Stimulated activated CD4-positive, alpha-beta T cell treated with anti-CD3 and anti-CD28 coated beads, Interleukin-2, amount 100 ng/mL, for 48 hours (primary cell): ENCODE results near the gene RNF225.
"Not testable (repeated sequence)": the region's sequence is repeated elsewhere in the genome, so short reads cannot be mapped to it uniquely, and the experiment has no call there.

Experiments used
- DNase-seq, 2 donors: peaks; one replicate each; pipeline ENCODE4 v3.0.0-alpha.2; 2020

The RNF225 gene

DNA sequence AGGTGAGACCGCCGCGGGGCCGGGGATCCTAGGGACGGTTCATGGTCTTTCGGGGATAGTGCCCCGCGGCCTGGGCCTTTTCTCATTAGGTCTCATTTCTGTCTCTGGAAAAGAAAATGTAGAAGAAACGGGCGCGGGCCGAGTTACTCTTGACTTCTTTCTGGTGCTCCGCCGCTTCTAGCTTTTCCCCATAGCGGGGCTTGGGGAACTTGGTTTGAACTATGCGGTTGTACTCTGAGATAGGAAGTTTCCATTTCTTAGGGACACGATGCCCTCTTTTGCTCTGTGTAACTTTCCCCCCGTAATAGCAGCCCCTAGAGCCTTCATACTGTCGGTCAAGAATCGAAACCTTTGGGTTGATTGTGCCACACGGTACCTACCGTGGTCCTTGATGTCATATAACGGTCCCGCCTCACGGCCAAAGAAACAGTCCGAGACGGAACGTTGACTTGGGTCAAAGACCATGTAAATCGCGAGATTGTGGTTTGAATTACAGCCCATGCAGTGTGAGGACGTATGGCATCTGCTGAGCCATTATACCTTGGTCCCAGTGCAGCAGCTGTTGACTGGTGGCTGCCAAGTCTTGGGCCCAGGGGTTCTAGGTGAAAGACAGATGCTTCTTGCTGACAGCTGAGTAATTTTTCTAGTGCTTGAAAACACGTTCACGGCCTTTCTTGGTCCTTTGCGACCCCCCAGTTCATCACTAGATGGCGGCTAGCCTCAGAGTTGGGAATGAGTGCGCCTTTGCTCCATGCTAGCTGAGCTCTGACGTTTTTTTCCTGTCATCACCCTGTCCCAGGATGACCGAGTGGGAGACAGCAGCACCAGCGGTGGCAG lies 7.9 kb upstream of the RNF225 start:
- no peak for DNase-seq

DNA sequence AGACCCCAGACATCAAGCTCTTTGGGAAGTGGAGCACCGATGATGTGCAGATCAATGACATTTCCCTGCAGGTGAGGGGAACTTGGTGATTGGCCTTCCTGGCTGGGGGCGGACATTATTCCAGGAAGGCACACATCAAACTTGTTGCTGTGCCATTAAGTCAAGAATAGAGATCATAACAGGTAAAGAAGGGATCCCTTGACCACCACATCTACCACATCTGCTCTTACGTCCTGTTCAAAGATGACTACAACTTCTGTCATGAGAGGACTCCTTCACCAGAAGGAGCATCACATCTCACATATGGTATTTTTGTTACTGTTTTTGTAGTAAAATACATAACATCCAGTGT lies 7.3 kb upstream of the RNF225 start:
- DNase-seq = no peak

DNA sequence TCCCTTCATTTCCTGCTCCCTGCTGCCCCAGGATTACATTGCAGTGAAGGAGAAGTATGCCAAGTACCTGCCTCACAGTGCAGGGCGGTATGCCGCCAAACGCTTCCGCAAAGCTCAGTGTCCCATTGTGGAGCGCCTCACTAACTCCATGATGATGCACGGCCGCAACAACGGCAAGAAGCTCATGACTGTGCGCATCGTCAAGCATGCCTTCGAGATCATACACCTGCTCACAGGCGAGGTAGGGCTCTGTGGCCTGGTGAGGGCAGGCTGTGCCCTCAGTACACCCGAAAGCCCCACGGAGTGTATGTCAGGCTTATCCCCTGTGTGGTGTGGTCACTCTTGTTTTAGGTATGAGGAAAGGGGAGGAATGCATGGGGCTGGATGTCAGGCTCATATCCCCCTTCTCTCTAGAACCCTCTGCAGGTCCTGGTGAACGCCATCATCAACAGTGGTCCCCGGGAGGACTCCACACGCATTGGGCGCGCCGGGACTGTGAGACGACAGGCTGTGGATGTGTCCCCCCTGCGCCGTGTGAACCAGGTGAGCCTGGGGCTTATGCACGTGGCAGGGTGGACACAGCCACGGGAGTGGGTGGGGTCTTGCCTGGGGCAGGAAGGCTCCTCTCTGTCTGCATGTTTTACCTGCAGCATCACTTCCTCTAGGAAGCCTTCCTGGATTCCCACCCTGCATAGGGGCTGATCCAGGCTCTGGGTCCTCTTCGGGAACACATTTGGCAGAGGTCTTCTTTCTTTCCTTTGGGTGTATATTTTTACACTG lies 2.3 kb upstream of the RNF225 start:
- no peak for DNase-seq

DNA sequence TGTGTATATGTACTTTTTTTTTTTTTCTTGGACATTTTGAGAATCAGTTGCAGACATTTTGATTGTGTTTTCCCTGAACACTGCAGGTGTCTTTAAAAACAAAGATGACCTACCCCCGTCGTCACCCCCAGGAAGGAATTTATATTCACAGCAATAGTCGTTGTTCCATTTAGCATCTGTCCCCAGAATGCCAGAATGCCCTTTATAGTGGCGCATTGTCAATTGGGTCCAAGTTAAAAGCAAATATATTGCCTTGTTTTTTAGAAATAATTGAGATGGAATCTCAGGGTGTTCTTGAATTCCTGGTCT lies 1.8 kb upstream of the RNF225 start:
- no peak for DNase-seq

DNA sequence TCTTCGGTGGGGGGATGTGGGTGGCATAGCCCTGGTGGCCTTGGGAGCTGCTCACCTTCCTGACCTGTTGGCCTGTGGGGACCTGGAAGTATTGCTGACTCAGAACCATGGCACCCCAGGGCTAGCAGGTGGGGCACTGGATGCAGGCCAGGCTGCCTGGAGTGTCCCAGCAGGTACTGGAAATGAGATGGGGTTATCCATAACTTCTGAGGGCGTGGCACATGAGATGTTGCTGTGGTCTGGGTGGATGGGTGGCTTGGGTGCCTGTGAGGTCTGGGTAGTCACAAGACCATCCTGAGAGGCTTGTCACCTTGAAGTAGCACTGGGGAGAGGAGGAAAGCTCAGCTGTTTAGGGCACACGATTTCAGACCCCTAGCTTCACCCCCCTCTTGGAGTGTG lies 636 bp upstream of the RNF225 start:
- no peak for DNase-seq

DNA sequence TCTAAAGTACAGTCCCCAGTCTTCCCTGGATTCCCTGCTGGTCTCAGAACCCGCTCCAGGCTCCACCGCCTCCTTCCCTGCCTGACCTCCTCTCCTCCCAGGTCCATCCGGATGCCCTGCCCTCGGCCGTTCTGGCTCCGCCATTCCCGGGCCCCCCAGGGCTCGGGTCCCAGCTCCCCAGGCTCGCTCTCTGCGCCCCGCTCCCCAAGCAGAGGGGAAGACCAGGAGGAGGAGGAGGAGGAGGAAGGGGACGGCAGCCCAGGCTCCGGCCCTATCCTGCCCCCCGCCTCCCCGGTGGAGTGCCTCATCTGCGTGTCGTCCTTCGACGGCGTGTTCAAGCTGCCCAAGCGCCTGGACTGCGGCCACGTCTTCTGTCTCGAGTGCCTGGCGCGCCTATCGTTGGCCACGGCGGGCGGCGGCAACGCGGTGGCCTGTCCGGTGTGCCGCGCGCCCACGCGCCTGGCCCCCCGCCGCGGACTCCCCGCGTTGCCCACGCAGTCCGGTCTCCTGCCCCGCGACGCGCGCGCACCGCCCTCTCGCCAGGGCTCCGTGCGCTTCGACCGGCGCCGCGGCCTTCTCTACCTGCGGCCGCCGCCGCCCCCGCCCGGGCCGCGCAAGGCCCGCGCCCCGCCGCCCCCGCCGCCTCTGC lies 647 bp downstream of the RNF225 start:
- DNase-seq = no peak

DNA sequence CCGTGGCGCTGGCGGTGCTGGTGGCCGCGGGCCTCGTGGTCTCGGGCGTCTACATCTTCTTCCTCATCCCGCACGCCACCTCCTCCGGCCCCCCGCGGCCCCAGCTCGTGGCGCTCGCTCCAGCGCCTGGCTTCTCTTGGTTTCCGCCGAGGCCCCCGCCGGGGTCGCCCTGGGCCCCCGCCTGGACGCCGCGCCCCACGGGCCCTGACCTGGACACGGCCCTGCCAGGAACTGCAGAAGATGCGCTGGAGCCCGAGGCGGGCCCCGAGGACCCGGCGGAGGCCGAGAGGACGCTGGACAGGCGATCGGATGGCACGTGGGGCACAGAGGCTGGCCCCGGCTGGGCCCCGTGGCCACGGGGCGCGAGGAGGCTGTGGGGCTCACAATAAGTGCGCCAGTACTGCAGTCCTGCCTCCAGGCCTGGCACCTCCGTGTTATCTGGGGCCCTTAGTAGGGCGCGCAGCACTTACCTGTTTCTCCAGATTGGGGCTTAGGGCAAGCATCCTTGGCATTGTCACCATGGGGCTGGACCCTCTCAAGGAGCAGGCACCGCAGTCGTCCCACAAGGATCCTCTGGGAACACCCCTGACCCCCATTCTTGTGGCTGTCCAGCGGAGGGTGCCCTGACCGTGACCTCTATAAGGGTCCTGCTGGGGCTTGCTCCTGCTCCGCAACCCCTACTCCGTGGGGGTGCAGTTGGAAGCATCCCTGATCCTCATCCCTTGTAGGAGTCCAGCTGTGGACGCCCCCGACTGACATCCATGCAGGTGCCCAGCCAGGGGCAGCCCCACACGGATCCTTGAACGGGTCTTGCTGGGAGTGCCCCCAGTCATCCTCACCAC lies 1.5 kb downstream of the RNF225 start:
- DNase-seq = no peak

DNA sequence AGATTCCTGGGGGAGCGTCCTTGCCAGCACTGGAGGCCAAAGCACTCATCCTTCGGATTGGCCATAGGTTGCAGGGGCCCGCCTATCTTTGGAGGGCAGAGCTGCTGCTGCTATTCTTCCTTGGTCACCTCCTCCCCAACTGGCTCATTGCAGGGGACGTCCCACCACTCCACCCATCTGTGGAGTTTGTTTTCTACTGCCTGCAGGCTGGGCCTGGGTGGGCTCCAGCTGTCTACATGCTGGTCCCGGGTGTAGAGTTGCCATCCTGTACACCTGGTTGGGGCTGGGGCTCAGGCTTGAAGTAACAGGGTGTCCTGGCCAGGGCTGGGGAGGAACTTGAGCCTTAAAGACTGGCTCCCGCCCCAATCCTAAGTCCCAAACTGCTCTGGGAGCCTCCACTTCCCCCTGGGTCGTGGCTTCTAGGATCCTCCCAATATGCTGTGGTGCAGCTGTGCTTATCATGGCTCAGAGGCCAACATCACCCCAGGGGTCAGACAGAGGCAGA lies 2.1 kb downstream of the RNF225 start:
- no peak for DNase-seq

DNA sequence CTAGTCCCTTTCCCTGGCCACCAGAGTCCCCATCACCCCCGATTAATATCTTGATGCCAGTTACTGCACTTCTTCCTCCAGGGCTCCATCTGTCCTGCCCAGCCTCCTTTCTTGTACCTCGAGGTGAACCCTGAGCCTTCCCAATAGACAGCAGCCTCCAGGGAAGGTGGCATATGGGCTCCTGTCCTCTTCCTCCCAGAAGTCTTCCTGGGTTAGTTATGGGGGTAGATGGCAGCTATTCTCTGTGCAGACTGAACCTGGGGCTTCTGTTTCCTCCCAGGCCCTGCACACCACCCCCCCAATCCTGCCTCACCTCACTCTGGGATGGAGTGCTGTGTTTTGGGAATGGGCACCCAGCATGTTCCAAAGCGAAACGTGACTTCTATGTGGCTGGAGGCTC lies 2.6 kb downstream of the RNF225 start:
- no peak for DNase-seq

DNA sequence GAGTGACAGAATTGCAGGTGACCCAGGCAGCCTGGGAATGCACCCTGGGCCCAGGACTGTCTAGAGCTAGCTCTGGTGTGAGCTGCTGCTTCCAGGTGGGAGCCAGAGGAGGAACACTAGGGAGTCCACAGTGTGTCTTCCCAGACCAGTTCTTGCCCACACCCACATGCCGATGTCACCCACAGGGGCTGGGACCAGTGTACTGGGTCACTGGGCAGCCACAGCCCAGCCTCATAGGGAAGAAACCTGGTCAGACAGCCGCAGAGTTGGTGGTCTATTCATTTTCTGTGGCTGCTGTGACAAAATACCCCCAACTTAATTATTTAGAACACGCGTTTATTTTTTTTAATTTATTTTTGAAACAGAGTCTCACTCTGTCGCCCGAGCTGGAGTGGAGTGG lies 3.1 kb downstream of the RNF225 start:
- no peak for DNase-seq

DNA sequence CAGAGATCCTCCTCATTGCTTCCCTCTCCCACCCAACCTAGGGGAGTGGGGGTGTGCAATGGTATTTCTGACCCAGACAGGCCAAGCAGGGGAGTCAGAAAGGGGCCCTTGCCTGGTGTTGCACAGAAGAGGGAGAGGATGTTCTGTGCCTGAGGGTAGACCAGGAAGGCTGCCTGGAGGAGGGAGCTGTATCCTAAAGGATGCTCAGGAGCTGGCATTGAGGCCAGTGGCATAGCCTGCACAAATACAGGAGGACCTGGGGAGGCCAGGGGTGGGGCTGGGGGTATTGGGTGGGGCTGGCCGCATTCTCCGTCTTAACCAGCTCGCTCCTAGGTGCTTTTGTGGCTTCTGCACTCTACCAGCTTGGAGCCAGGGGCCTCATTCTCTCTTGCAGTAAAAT lies 4.4 kb downstream of the RNF225 start:
- DNase-seq = no peak

DNA sequence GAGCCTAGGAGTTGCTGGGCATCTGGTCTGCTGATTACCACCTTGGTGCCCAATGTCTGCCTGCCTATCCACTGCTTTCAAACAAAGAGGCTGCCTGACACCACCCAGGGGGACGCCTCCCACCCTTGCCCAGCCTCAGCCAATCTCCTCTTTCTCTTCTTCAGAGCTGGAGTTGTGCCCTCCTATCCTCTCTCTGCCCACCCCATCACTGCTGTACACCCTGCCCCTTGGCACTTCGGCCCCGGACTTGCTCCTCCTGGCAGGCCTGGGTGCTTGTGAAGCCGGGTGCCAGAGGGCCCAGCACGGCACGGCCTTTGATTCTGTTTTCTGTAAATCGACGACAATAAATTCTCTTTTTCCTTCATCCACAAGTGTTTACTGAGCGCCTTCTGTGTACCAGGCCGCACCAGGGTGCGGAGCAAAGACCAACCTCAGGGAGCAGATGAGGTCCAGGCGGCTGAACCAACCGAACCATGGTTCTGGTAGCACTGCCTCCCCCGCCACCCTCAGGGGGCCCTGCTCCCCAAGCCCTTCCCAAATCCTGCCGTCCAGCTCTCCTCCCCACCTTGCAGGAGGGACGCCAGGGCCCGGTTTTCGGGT lies 5.0 kb downstream of the RNF225 start:
- DNase-seq = no peak

DNA sequence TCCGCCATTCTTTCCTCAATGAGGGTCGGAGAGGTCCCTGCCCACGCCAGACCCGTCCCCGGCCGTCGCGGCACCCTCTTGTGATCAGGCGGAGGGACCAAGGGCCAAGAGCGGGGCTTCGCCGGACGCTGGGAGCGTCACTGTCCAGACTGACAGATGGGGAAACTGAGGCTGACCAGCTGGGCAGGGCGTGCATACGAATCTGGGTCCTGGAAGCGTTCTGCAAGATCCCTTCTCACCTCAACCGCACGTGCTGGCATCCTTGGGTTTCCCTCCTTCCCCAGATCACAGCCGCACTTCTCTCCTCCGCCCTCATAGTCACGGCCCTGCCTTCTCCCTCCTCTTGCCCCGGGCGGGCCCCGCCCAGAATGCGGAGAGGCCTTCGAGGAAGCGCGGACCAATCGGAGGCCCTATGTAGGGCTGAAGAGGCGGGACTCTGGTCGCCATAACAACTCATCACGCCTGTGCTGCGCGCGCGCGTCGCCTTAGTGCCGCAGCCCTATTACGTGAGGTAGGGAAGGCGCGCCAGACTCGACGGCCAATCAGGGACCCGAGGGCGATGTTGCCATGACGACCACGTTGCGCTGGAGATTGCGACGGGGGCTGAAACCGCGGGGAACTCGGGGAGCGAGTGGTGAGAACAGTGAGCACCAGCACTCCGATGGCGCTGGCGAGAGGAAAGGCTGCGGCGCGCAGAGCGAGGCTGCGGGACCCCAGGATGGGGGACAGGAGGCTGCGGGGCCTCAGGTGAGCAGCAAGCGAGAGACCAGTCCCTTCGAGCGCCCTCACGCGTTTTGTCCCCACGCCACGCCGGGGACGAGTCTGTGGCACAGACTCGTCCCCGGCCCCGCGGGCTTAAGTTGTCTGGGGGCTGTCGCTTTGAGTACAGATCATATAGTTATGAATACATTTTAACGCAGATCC lies 5.7 kb downstream of the RNF225 start:
- DNase-seq = peak; percentile 98 to 99

DNA sequence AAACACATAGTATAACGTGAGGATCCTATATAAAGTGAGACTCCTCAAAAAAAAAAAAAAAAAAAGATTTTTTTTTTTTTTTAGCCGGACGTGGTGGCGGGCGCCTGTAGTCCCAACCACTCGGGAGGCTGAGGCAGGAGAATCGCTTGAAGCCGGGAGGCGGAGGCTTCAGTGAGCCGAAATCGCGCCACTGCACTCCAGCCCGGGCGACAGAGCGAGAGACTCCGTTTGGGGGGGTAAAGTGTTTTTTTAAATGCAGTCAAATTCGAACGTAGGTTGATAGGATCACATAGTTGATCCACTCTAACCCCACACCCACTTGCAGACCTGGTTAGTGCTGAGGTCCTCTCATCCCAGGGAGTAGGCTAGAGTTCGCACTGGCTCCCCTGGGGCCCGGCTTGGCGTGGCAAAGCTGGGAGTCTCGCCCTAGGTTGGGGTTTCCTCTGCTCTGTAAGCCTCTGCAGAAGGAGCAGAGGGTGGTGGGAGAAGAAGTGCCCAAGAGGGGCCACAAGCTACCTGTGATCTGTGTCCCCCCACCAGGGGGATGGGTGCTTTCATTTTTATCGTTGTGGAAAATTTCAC lies 6.5 kb downstream of the RNF225 start:
- no peak for DNase-seq

DNA sequence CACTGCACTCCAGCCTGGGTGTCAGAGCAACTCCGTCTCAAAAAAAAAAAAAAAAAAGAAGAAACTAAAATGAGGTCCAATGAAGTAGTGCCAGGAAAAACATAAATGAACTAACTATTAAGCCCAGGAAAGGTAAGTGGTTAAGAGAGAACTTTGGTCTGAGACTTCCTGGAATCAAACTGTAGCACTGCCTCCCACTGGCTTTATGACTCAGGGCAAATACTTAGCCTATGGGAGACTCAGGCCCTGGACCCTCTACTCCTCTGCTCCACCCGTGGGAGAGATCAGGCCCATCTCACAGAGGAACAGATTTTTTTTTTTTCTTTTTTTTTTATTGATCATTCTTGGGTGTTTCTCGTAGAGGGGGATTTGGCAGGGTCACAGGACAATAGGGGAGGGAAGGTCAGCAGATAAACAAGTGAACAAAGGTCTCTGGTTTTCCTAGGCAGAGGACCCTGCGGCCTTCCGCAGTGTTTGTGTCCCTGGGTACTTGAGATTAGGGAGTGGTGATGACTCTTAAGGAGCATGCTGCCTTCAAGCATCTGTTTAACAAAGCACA lies 8.5 kb downstream of the RNF225 start:
- DNase-seq = not testable (repeated sequence)

DNA sequence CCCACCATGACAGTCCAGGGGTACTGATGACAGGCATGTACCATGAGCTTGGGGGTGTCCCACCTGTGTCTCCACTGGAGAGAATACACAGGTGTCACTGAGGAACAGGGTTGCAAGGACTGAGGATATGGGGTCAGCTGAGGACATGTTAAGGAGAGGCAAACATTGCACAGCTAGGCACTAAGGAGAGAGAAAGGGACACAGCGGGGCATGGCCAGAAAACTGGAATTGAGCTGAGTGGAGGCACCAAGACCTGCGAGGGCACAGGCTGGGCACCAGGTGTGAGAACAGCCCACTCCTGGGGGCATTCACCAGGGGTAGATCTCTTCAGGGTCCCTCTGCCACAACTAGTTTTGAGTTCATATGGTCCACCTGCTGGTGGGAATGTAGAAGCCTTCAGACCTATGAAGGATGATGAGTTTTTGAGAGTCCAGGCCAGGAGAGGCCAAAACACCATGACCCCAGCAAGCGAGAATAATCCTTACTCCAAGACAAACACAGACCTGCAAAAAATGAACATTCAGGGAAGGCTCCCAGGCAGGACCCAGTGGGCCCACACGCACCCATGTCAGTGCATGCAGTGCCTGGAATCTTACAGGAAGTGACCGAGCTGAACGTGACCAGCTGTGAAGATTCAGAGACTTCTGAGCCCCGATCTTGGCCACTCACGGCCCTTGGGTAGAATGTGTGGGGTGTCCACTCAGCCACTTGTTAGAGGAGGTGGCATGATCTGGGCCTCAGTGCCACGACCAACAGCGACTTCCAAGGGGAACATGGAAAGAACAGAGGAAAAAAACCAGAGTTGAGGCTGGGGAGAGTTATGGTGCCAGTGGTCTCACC lies 11.6 kb downstream of the RNF225 start:
- DNase-seq = no peak

DNA sequence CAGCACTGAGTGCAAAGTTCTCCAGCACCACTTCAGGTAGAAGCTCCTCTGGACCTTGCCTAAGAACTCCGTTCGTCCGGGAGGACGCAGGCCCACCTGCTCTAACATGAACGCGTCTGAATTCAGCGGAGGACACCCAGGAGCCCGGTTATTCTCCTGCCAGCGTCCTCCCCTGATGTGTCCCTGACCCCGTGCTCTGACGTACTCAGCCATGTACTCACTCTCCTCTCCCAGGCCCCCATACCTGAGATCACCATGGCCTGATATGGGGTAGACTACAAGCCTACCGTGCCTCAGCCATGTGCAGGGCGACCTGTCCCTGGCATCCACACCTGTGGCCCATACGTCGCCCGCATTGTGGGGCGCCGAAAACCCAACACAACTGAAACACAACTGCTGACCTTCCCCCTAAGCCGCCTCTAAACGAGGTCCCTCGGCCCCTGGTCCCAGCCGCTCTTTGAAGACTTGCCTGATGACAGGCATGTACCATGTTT lies 12.2 kb downstream of the RNF225 start:
- no peak for DNase-seq

DNA sequence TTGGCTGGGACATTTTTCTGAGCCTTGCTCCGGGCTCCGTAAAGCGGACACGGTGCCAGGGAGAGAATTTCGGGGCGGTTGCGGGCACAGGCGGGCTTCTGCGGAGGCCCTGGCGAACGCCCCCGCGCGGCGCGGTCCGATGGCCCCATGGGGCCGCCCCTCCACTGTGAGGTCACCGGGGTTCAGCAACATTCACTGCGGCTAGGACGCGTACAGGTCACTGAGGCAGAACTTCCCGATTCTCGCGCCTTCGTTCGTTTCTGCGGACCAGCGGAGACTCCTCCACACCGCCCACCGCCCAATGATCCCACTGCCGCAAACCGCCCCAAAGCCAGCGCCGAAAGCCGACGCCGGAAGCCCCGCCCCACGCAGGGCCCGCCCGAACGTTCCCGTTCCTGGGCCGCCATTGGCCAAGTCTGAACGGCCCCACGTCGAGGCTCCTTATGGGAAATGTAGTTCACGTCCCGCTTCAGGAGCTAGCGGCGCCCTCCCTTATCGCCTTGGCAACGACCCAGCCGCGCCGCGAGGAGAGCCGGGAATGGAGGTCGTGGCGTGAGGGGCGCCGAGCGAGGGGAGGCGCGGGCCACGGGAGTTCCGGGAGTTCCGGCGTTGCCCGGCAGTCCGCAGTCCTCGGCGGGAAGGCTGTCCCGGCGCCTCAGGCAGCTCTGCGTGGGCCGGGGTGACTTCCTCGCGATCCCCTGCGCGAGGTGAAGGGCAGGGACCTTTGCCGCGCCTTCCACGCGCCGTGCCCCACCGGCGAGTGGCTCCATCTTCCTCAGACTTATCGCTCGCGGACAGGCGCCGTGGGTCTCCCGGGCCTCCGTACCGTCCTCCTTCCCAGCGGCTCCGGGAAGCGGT lies 12.9 kb downstream of the RNF225 start, which contains the start of gene ZNF584:
Gene ZNF584, plus strand, starts transcription at position 498 of the 858 bp plus-strand sequence. CDS start 499 bp downstream, outside the sequence.
- peak; percentile 91 to 94 for DNase-seq
